ENCODE measurements around the gene ARPC5L.

- TF ChIP-seq SIN3A (IDR thresholded peaks at IDR 0.05; ENCODE audit: borderline replicate concordance, insufficient read depth, low read length): no peak
- no peak for TF ChIP-seq REST (IDR thresholded peaks at IDR 0.05; ENCODE audit: insufficient read depth in 1 of 2, low read depth in 2 of 2, low read length in 2 of 2)
- no peak for TF ChIP-seq TAF1 (IDR thresholded peaks at IDR 0.05; ENCODE audit: borderline replicate concordance, insufficient read depth, low read length)
Measured at GRCh38 chr9:124908098-124908497, 46.2 kb downstream of the ARPC5L start.
